Peyer's patch (tissue), 4 donors: ENCODE results near the gene RFX2.

ENCODE experiments used
- POLR2A ChIP-seq, 2 donors: fragments of 450-650 bp; IDR thresholded peaks; one replicate each; pipeline ENCODE4 v1.5.1; 2017; ENCODE audit warnings: antibody characterized with exemption in 2 of 2, mild to moderate bottlenecking in 2 of 2, moderate library complexity in 2 of 2
- TF ChIP-seq, protein P1 (sequence below), 6 experiments: fragments of 450-650 bp in 4 of 6; fragments of 200-600 bp in 2 of 6; sonication (generic) in 1 of 6; IDR thresholded peaks; one replicate each; pipeline ENCODE4 v1.5.1; 2017 to 2019; ENCODE audit warnings: antibody characterized with exemption in 6 of 6, mild to moderate bottlenecking in 3 of 6, moderate library complexity in 1 of 6

DNA sequence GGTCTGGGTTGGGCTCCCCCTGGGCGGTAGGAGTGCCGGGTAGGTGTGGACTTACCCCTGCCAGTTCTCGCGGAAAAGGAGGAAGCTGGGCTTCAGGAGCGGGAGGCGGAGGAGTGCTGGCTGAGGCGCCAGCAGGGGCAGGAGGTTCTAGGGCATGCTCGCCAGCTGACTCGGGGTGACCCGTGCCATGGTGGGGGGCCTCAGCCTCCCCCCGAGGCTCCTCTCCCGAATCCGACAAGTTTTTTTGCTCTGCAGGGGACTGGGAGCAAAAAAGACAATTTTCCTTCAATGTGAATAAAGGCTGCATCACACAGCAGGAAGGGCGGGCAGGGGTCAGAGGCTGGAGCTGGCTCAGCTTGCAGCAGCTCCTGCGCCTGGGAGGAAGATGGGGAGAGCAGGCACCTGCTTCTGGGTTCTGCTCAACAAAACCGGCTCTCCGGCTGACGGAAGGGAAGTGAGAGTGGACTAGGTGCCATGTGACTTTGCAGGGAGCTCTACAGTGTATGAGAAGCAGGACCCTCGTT, 158.9 kb downstream of the RFX2 start:
- TF ChIP-seq, protein P1, sequence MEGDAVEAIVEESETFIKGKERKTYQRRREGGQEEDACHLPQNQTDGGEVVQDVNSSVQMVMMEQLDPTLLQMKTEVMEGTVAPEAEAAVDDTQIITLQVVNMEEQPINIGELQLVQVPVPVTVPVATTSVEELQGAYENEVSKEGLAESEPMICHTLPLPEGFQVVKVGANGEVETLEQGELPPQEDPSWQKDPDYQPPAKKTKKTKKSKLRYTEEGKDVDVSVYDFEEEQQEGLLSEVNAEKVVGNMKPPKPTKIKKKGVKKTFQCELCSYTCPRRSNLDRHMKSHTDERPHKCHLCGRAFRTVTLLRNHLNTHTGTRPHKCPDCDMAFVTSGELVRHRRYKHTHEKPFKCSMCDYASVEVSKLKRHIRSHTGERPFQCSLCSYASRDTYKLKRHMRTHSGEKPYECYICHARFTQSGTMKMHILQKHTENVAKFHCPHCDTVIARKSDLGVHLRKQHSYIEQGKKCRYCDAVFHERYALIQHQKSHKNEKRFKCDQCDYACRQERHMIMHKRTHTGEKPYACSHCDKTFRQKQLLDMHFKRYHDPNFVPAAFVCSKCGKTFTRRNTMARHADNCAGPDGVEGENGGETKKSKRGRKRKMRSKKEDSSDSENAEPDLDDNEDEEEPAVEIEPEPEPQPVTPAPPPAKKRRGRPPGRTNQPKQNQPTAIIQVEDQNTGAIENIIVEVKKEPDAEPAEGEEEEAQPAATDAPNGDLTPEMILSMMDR (IDR thresholded peaks at IDR 0.05): no peak
- TF ChIP-seq POLR2A (IDR thresholded peaks at IDR 0.05): no peak
